Large intestine (tissue), 3 donors: ENCODE measurements around the gene ARHGAP26. TPM values are rescaled to one million over a fixed set of nuclear protein-coding genes. Genes with fewer than 3 reads are reported as not detected.
"Not testable (repeated sequence)": the region's sequence is repeated elsewhere in the genome, so short reads cannot be mapped to it uniquely, and the experiment has no call there.

ENCODE experiments used
- DNase-seq, 2 donors: peaks; one replicate each; pipeline versions ENCODE4 v3.0.0 to v3.0.0-alpha.2; 2013
- H3K27ac ChIP-seq: one replicate; pipeline ENCODE4 v1.5.1; 2013; ENCODE audit warnings: low read length
- H3K27me3 ChIP-seq: 2 replicates; pipeline ENCODE4 v1.6.1; 2013; ENCODE audit warnings: low read length; ENCODE audit not compliant: control insufficient read depth, insufficient read depth
- H3K36me3 ChIP-seq: 2 replicates; pipeline ENCODE4 v1.6.1; 2013; ENCODE audit warnings: low read length; ENCODE audit not compliant: control insufficient read depth, insufficient read depth
- H3K4me1 ChIP-seq: one replicate; pipeline ENCODE4 v1.6.1; 2013; ENCODE audit warnings: low read length; ENCODE audit not compliant: control insufficient read depth, insufficient read depth
- H3K4me3 ChIP-seq: one replicate; pipeline ENCODE4 v1.5.1; 2013; ENCODE audit warnings: low read length
- H3K9me3 ChIP-seq: one replicate; pipeline ENCODE4 v1.6.1; 2013; ENCODE audit warnings: mild to moderate bottlenecking, low read depth, low read length, moderate library complexity; ENCODE audit not compliant: control insufficient read depth
- WGBS: methylation state at CpG from one replicate; pipeline ENCODE4 v1.1.5; 2013; ENCODE audit warnings: low lambda C conversion rate; ENCODE audit not compliant: insufficient coverage; 5-methylcytosine and 5-hydroxymethylcytosine counted together
- polyA plus RNA-seq: library from polyadenylated mRNA; unstranded; fragments of 120-200 nt; gene quantifications from one replicate; pipeline ENCODE4 v1.2.1, GENCODE V29; 2013

ARHGAP26 gene
- polyA plus RNA-seq, 1 donor: 31.8 TPM

DNA sequence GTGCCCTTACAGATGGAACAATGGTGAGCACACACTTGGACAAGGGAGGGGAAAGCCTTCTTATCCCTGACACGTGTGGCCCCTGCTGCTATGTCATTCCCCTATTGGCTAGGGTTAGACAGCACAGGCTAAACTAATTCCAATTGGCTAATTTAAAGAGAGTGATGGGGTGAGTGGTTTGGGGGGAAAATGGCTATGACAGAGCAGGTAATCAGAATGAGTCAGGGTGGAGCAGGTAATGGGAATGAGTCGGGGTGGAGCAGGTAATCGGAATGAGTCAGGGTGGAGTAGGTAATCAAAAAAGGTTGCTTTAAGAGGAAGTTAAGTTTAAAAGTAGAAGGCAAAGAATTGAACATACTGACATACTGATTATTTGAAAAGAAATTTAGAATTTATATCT lies 324.4 kb downstream of the ARHGAP26 start:
- H3K36me3 ChIP-seq, H3K9me3 ChIP-seq, H3K27ac ChIP-seq, DNase-seq, H3K27me3 ChIP-seq, H3K4me3 ChIP-seq, H3K4me1 ChIP-seq: not testable (repeated sequence)
- 94% methylated on average over 2 of the region's 3 CpGs for WGBS

DNA sequence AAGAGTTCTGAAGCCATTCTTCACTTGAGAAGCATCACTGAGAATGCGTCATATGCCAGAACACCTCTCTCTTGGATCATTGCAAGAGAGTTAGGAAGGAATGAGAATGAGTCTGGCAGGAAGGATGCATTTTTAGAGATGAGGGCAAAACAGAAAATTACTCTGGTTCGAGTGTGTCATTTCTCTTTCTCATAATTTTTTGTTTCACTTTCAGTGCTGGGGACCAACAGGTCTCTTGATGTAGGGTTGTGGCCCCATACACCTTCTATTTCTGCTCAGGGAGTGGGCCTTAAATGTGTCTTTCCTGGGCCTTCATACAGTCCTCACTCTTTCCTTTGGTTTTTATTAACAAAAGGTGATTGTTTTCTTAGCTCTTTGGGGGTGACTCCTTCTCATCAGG lies 330.9 kb downstream of the ARHGAP26 start:
- no peak overlapping the region for H3K4me3 ChIP-seq
- peaks cover 4% of the 10 kb centered on the region for H3K36me3 ChIP-seq
- no CpG with 5 or more reads among the region's 2 CpGs for WGBS
- no peak overlapping the region for H3K27ac ChIP-seq
- no peak for DNase-seq
- no peaks in the 10 kb centered on the region for H3K4me1 ChIP-seq
- H3K9me3 ChIP-seq: no peaks in the 10 kb centered on the region
- no peaks in the 10 kb centered on the region for H3K27me3 ChIP-seq

DNA sequence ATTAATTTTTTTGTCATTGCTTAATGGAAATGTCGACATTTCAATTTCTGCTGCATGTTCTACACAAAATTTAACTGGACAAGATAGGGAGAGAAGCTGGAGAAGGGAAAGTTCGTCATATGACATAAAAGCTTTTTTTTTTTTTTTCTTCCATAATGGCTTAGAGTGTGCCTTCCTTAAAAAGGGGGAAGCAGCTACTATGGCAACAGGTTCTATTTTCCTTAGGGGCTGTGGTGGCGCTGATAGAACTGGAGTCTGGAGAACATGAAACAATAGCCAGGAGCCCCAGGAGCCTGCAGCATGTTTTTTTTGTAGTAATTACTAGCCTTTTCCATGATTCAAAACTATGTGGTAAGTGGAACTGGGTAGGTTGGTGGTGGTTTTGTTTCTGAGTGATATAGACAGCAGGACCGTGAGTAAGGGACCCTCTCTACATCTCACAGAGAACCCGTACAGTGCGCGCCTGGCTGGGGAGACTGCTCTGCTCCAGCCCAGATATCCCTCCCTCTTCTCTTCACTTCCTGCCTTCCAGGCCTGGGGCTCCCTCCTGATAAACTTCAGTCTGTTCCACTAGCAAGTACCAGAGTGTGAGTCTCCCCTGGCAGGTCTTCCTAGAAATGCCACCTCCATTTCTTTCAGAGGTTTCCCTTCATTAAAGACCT lies 331.7 kb downstream of the ARHGAP26 start:
- no peaks in the 10 kb centered on the region for H3K27me3 ChIP-seq
- WGBS: 90% methylated on average over 2 of the region's 7 CpGs

DNA sequence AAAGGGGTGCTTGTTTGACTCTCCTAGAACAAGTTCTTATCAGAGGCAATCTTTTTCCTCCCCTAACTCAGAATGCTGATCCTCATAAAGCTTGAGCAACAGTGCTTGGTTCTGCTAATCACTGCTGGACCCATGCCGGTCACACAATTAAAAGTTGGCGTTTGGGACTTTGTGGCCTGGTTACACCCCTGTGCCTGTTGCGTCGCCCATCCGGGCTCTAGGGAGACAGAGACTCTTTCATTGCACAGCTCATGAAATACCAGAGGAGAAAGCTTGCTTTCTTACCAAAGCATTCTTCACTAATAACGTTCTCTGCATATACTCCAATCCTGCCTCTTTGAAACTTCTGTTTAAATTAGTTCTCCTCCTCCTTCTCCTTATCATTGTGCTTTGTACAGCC lies 332.2 kb downstream of the ARHGAP26 start:
- Histone ChIP-seq H3K36me3 (no peaks in the 10 kb centered on the region), H3K4me1 (no peaks in the 10 kb centered on the region), H3K27me3 (no peaks in the 10 kb centered on the region), H3K4me3 (no peak overlapping the region), H3K9me3 (no peaks in the 10 kb centered on the region), H3K27ac (no peak overlapping the region)
- DNase-seq: no peak
- WGBS: 78% methylated on average over 1 of the region's 6 CpGs

More for the DNA sequence above, 331.7 kb downstream of the ARHGAP26 start:
- Histone ChIP-seq H3K4me1 (no peaks in the 10 kb centered on the region), H3K9me3 (no peaks in the 10 kb centered on the region), H3K36me3 (no peaks in the 10 kb centered on the region), H3K4me3 (no peak overlapping the region), H3K27ac (no peak overlapping the region)
- no peak for DNase-seq

DNA sequence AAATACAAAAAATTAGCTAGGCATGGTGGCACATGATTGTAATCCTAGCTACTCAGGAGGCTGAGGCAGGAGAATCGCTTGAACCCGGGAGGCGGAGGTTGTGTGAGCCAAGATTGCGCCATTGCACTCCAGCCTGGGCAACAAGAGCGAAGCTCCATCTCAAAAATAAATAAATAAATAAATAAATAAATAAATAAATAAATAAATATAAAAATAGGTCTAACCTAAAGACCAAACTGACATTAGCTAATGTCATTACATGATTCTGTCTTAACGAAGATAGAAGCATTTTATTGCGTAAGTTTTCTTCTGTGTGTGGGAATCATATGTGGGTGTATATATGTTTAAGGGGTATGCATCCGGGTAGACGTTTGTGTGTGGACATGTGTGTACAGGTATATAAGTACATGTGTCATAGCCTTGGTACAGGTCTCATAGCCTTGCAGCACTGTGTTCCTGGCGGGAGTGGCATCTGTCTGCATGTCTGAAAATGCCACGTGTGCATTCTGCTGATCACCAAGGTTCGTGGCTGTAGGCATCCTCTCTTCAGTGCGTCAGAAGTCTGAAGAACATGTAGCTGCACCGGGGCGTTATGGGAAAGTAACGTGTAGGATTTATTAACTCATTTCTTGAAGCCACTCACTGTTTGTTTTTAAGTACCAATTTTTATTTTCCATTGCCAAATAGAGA lies 335.2 kb downstream of the ARHGAP26 start:
- no peaks in the 10 kb centered on the region for H3K27me3 ChIP-seq
- DNase-seq: no peak
- WGBS: 75% methylated on average over 4 of the region's 16 CpGs
- no peak overlapping the region for H3K27ac ChIP-seq
- no peaks in the 10 kb centered on the region for H3K36me3 ChIP-seq
- no peaks in the 10 kb centered on the region for H3K4me1 ChIP-seq
- no peaks in the 10 kb centered on the region for H3K9me3 ChIP-seq
- H3K4me3 ChIP-seq: no peak overlapping the region

DNA sequence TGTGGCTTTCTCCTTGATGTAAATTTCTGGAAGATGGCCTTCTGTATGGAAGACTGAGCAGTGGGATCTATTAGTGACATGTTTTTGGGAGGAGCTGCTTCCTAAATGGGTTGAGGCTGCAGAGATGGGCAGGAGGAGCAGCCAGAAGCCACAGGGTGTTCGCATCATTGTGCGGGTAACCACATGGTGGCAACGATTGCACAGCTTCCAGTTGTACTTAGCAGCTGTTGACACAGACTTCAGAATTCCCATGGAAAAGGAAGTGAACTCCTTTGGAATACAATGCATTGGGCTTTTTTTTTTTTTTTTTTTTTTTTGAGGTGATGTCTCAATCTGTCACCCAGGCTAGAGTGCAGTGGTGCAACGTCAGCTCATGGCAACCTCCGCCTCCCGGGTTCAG lies 336.0 kb downstream of the ARHGAP26 start:
- peak in 1 of 2 donors; percentile 32 for DNase-seq
- H3K4me1 ChIP-seq: no peaks in the 10 kb centered on the region
- H3K27me3 ChIP-seq: no peaks in the 10 kb centered on the region
- H3K4me3 ChIP-seq: no peak overlapping the region
- H3K27ac ChIP-seq: no peak overlapping the region
- no CpG with 5 or more reads among the region's 6 CpGs for WGBS
- no peaks in the 10 kb centered on the region for H3K36me3 ChIP-seq
- no peaks in the 10 kb centered on the region for H3K9me3 ChIP-seq

DNA sequence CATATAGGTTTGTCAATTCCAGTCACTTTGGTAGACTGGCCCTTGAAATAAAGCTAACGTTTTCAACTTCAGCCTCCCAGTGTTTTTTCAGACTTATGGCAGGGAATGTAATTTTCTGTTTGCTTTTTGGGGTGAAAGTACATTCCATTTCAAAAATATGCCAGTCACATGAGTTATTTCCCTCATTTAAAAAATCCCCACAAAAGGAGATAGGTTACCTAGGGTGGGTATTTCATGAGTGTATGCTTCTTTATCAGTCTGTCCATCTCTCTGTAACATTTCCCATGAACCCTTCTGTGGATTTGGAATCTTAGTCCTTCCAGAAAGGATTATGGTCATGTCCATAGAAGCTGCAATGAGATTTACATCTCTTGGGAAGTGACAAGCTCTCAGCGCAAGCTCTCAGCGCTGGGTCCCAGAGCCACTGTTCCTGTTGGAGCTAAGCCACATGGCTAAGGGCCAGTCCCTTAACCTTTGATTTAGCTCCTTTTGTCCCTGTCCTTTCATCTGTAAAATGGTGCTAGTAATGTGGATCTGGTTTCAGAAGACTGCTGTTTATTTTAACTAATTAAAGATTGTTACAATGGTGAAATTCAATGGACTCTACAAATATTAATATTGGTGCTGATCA lies 338.4 kb downstream of the ARHGAP26 start:
- no peaks in the 10 kb centered on the region for H3K36me3 ChIP-seq
- H3K27ac ChIP-seq: no peak overlapping the region
- no peaks in the 10 kb centered on the region for H3K27me3 ChIP-seq
- H3K9me3 ChIP-seq: no peaks in the 10 kb centered on the region
- WGBS: no CpG with 5 or more reads among the region's 3 CpGs
- no peaks in the 10 kb centered on the region for H3K4me1 ChIP-seq
- DNase-seq: peak in 1 of 2 donors; percentile 31
- H3K4me3 ChIP-seq: no peak overlapping the region

DNA sequence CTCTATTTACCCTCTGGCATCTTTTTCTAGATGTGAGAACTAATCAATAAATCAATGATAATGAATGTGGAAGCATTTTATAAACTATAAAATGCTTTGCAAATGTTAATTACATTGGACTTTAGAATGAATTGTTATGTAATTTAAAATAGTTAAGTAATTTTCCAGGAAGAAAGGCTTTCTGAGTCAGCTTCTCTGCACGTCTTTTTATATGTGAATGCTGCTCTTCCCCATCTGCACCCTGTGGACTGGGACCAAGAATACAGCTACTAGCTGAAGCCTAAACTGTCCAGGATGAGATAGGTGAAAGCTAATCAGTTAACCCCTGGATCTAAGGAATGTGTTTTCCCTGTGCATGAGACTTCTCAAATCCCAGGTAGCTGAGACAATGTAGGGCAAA lies 340.4 kb downstream of the ARHGAP26 start:
- Histone ChIP-seq H3K27me3 (no peaks in the 10 kb centered on the region), H3K4me1 (no peaks in the 10 kb centered on the region), H3K27ac (no peak overlapping the region), H3K4me3 (no peak overlapping the region), H3K9me3 (no peaks in the 10 kb centered on the region), H3K36me3 (no peaks in the 10 kb centered on the region)
- peak; percentile 18 to 32 for DNase-seq
- WGBS: 20% methylated on average over 1 of the region's 1 CpG

DNA sequence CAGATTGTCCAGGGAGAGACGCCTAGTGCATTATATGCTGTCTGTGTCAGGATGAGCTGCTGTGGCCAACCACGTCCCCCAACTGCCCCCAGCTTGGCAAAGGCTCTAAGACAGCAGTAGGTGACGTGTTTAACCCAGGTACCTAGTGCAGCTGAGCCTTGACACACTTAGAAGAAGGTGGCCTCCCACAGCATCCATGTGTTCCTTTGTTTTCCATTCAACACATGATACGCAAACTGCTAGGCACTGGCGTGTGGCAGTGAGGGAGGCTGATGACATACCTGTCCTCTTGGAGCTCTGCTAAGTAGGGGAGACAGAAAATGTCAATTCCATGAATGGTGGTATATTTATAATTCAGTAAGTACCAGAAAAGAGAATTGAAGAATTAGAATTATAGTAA lies 341.6 kb downstream of the ARHGAP26 start:
- Histone ChIP-seq H3K36me3 (no peaks in the 10 kb centered on the region), H3K27me3 (no peaks in the 10 kb centered on the region), H3K4me3 (no peak overlapping the region), H3K27ac (no peak overlapping the region), H3K4me1 (no peaks in the 10 kb centered on the region), H3K9me3 (no peaks in the 10 kb centered on the region)
- DNase-seq: no peak
- WGBS: no CpG with 5 or more reads among the region's 5 CpGs

DNA sequence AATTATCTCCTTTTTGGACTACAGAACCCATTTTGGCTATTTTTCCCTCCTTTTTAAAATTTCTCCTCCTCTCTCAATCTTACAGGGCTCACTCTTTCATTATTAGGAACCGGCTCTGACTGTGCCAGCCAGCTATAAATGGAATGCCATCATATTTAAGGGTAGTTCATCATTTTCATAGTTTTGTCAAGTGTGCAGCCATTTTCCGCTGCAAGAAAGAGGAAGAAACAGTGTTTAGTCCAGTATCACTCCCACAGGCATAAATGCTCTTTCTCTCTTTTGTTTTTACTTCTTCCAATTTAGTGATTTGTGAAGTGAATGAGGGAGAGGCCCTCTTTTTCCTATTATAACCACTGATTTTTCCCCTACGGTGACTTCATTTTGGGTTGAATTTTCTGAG lies 343.3 kb downstream of the ARHGAP26 start:
- WGBS: 100% methylated on average over 2 of the region's 3 CpGs
- H3K27me3 ChIP-seq: no peaks in the 10 kb centered on the region
- no peak overlapping the region for H3K4me3 ChIP-seq

More for the DNA sequence above, 343.3 kb downstream of the ARHGAP26 start:
- Histone ChIP-seq H3K4me1 (no peaks in the 10 kb centered on the region), H3K9me3 (no peaks in the 10 kb centered on the region), H3K36me3 (no peaks in the 10 kb centered on the region), H3K27ac (no peak overlapping the region)
- no peak for DNase-seq
